ENCODE data around the gene INCENP.
"Not testable (repeated sequence)": the region's sequence is repeated elsewhere in the genome, so short reads cannot be mapped to it uniquely, and the experiment has no call there.

Gene INCENP

DNA sequence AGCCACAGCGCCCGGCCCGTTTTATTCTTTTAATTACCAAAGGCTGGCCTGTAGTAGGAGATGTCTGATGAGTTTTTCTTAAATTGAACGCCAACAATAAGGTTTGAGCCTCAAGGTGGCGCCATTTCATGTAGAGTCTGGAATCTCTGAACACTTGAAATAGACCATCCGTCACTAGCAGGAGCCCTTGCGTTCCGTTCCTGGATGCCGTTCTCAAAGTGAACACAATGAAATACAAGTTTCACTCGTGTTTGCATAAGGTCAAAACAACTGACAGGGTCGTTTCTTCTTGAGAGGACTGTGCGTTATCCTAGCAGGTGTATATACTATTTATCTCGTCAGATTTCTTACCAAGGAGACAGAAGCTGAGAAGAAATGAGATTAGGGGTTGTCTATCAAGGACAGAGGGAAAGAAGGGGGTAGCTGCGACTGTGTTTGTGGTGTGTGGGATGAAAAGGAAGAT is 47.5 kb downstream of the INCENP start:
- DNase-seq (ENCODE audit: low read depth, low spot score): peak; percentile 91

DNA sequence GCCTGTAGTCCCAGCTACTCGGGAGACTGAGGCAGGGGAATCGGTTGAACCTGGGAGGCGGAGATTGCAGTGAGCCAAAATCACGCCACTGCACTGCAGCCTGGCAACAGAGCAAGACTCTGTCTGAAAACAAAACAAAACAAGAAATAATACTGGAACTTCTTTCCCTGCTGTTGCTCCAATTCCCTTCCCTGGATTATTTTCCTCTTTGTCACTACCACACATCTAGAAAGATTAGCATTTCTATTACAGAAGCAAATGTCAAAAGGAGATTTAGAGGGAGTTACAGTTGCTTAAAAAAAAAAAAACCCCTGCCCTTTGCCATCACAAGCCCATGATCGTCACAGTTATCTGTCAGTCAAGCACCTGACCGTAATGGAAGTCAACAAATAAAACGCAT is 48.5 kb downstream of the INCENP start:
- no peak for DNase-seq (ENCODE audit: low read depth, low spot score)

DNA sequence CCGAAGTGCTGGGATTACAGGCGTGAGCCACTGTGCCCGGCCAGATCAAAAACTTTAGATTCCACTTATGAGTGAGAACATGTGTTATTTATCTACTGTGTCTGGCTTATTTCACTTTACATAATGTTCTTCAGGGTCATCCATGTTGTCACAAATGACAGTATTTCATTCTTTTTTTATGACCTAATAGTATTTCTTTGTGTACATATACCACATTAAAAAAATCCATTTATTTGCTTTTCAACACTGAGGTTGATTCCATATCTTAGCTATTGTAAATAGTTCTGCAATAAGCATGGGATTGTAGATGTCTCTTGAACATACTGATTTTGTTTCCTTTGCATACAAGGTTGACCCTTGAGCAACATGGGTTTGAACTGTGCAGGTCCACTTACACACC is 53.0 kb downstream of the INCENP start:
- DNase-seq (ENCODE audit: low read depth, low spot score): no peak

DNA sequence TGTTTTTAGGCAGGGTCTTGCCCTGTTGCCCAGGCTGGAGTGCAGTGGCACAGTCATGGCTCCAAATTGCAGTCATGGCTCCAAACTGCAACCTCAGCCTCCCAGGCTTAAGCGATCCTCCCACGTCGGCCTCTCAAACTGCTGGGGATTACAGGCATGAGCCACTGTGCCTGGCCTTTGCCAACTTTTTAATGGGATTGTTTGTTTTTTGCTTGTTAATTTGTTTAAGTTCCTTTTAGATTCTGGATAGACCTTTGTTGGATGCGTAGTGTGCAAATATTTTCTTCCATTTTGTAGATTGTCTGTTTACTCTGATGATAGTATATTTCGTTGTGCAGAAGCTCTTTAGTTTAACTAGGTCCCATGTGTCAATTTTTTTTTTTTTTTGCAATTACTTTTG is 56.2 kb downstream of the INCENP start:
- no peak for DNase-seq (ENCODE audit: low read depth, low spot score)

DNA sequence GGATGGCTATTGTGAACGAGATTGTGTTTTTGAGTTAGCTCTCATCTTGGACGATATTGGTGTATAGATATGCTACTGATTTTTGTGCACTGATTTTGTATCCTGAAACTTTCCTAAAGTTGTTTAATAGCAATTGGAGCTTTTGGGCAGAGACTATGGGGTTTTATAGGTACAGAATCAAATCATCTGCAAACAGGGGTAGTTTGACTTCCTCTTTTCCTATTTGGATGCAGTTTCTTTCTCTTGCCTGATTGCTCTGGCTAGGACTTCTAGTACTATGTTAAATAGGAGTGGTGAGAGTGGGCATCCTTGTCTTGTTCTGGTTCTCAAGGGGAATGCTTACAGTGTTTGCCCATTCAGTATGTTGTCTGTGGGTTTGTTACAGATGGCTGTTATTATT is 57.3 kb downstream of the INCENP start:
- no peak for DNase-seq (ENCODE audit: low read depth, low spot score)

DNA sequence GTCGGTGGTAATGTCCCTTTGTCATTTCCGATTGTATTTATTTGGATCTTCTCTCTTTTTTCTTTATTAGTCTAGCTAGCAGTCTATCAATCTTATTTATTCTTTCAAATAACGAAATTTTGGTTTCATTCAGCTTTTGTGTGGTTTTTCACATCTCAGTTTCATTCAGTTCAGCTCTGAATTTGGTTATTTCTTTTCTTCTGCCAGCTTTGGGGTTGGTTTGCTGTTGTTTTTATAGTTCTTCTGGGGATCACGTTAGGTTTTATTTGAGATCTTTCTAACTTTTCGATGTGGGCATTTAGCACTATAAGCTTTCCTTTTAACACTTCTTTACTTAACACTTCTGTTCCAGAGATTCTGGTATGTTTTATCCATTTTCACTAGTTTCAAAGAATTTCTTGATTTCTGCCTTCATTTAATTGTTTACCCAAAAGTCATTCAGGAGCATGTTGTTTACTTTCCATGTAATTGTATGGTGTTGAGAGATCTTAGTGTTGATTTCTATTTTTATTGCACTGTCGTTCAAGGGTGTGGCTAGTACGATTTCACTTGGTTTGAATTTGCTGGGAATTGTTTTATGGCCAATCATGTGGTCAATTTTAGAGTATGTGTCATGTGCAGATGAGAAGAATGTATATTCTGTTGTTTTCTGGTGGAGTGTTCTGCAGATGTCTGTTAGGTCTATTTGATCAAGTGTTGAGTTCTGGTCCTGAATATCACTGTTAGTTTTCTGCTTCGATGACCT is 58.5 kb downstream of the INCENP start:
- DNase-seq (ENCODE audit: low read depth, low spot score): no peak

DNA sequence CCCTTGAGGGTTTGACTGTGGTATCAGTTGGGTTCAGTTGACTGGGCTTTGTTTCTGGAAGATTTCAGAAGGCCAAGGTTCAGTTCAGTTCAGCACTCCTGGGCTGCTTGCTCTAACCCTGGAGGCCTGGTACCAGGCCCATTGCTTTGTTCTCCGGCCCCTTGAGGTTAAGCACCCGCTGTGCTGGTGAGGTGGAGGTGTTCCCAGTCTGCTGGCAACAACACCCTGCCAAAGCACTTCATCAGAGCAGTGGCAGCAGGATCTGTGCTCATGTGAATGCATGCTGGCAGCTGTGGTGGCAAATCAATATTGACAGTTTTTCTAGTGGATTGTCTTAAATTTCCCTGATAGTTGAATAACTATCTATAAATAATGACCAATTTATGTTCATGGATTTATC is 62.4 kb downstream of the INCENP start:
- DNase-seq (ENCODE audit: low read depth, low spot score): no peak

DNA sequence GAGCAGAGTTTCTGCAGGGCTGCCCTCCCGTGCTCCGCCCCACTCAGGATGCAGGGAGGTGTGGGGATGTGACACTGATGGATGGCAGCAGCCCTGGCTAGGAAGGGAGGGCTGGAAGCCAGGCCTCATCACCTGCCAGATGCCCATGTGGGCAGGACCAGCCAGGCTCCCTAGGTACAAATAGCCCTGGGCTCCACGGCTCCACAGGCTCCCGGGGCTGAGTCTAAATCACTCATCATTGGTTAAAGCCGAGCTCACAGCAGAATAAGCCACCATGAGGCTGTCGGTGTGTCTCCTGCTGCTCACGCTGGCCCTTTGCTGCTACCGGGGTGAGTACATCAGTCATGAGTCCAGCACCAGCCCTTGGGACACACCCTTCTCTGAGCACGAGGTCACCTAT is 66.2 kb downstream of the INCENP start, which contains the start of gene SCGB1D1:
Gene SCGB1D1 (plus strand): TSS at position 206 of the 400 bp plus-strand sequence. CDS start 69 bp downstream, at position 275.
- no peak for DNase-seq (ENCODE audit: low read depth, low spot score)

DNA sequence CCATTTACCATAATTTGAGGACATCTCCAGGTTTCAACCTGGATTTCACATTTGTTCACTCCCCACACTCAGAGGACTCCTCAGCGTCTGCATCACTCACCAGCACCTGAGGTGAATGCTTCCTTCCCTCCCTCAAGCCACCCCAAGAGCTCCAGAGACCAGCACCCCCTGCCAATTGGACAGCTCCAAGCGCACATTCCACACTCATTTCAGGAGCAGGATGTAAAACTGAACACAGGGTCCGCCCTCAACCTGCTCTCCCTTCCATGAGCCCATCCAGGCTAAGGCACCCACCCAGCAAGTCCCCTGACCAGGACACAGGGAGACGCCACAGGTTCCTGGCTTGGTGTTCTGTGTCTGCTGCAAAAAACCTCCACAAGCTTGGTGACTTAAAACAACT is 70.1 kb downstream of the INCENP start:
- DNase-seq (ENCODE audit: low read depth, low spot score): peak; percentile 73

DNA sequence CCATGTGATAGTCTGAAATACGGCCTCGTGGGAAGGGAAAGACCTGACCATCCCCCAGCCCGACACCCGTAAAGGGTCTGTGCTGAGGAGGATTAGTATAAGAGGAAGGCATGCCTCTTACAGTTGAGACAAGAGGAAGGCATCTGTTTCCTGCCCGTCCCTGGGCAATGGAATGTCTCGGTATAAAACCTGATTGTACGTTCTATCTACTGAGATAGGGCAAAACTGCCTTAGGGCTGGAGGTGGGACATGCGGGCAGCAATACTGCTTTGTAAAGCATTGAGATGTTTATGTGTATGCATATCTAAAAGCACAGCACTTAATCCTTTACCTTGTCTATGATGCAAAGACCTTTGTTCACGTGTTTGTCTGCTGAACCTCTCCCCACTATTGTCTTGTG is 71.2 kb downstream of the INCENP start:
- not testable (repeated sequence) for DNase-seq (ENCODE audit: low read depth, low spot score)

DNA sequence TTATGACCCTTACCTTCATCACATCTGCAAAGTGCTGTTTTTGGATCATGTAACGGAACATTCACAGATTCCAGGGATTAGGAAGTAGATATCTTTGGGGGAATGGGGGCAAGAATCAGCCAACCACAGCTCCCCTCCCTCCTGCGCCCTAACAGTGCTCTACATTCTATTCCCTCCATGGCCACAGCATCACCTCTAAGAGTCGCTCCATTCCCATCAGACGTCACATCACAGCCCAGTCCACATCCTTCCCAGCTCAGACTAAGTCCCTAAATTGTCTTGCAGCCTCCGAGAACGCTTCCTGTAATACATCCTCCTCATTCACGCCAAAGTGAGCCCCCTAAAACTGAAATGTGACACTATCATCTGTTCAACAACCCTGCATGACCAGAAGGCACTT is 72.1 kb downstream of the INCENP start:
- DNase-seq (ENCODE audit: low read depth, low spot score): peak; percentile 30

DNA sequence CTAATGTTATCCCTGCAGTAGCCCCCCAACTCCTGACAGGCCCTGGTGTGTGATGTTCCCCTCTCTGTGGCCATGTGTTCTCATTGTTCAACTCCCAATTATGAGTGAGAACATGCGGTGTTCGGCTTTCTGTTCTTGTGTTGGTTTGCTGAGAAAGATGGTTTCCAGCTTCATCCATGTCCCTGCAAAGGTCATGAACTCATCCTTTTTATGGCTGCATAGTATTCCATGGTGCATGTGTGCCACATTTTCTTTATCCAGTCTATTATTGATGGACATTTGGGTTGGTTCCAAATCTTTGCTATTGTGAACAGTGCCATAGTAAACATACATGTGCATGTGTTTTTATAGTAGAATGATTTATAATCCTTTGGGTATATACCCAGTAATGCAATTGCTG is 73.6 kb downstream of the INCENP start:
- DNase-seq (ENCODE audit: low read depth, low spot score): not testable (repeated sequence)

DNA sequence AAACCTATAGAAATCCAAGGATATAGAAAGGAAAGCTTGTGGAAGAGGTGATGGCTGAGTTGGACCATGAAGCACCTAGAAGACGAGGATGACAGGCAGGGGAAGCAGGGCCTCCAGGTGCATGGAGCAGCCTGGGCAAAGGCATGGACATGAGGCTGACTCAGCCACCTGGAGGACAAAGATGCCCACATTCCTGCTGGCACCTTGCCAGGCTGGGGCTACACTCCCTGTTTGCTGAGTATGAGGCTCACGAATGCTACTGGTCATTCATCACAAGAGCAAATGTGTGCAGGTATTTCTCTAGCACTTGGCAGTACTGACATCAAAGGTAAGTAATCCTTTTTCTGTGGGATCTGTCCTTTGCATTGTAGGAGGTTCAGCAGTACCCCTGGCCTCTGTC is 77.6 kb downstream of the INCENP start:
- DNase-seq (ENCODE audit: low read depth, low spot score): no peak
